Pancreas (tissue), 10 donors: Measurements from ENCODE around the gene S100A12. TPM values are rescaled to one million over a fixed set of nuclear protein-coding genes. Genes with fewer than 3 reads are reported as not detected.

Experiments used
- ATAC-seq, 4 donors: fragments of 200-7000 bp; cut with Tn5 transposase; one replicate each; pipeline versions ENCODE4 v1.8.0 to v1.9.1; 2020; ENCODE audit warnings: mild to moderate bottlenecking in 4 of 4, moderate library complexity in 4 of 4
- DNase-seq, 6 donors: peaks; one replicate each; pipeline ENCODE4 v3.0.0-alpha.2; 2020
- FAIRE-seq: peaks from 2 replicates; lab custom pipeline; 2012; peaks lifted over from hg19 to GRCh38; lab: Jason Lieb, UNC
- H3K27ac ChIP-seq, 4 donors: fragments of 200-600 bp; sonication (generic); 1 replicate in 3 of 4; 2 replicates in 1 of 4; pipeline versions ENCODE4 v1.5.0 to v1.8.0; 2020
- H3K27me3 ChIP-seq, 4 donors: fragments of 200-600 bp; one replicate each; pipeline ENCODE4 v1.8.0; 2021
- H3K36me3 ChIP-seq, 3 donors: fragments of 200-600 bp; sonication (generic) in 1 of 3; one replicate each; pipeline versions ENCODE4 v1.5.0 to v1.8.0; 2020 to 2021
- H3K4me1 ChIP-seq, 3 donors: fragments of 200-600 bp; one replicate each; pipeline ENCODE4 v1.8.0; 2021
- H3K4me3 ChIP-seq, 4 donors: fragments of 200-600 bp; sonication (generic) in 2 of 4; one replicate each; pipeline versions ENCODE4 v1.5.0 to v1.8.0; 2020 to 2021
- H3K9me3 ChIP-seq, 4 donors: fragments of 200-600 bp; one replicate each; pipeline ENCODE4 v1.8.0; 2021
- WGBS, 2 donors: extraction: QIAGEN DNeasy Blood & Tissue Kit; methylation state at CpG; one replicate each; pipeline ENCODE4 v1.1.7; 2013; 5-methylcytosine and 5-hydroxymethylcytosine counted together
- intact Hi-C, 3 donors: fragments of 100-400 bp; cut with DNase I; formaldehyde crosslinking; loops; one replicate each; pipeline versions ENCODE4 v1.11.1 to v1.14.2; 2022
- polyA plus RNA-seq, 2 donors: library from polyadenylated mRNA; stranded (reverse); fragments of 200-250 nt; gene quantifications; one replicate each; pipeline ENCODE4 v1.2.3, GENCODE V29; 2013
- total RNA-seq, 6 donors: library from RNA; stranded (reverse); fragmentation: NEBNext Ultra II Directional in 4 of 6; extraction: Animal tissue kit (Norgen Biotek cat#: 25700) in 4 of 6; gene quantifications; one replicate each; pipeline versions ENCODE4 v1.2.1 to v1.2.4, GENCODE V29; 2021 to 2023
- TF ChIP-seq, protein P1 (sequence below), 4 donors: fragments of 200-600 bp; sonication (generic) in 3 of 4; IDR thresholded peaks; one replicate each; pipeline versions ENCODE4 v1.5.0 to v1.8.0; 2021; ENCODE audit warnings: antibody characterized with exemption in 4 of 4
- donor health status: healthy with polysubstance abuse.
- donor health status: DM: no; HTN: no; CAD: no; lungs with moderate emphysema.
- donor health status: DM: no; HTN: no; CAD: no.
- donor health status: control.
- donor health status: control.
- donor health status: Bipolar disorder and iron deficiency.
- donor health status: DM: yes; HTN: yes; CAD: no.
- donor health status: DM: no; HTN: no; CAD: no.
- donor health status: DM: no; HTN: no; CAD: no.
- donor health status: DM: yes; HTN: yes; CAD: no.

S100A12 gene
- total and polyA plus RNA-seq, 8 donors = 0.44 to 5.2 (median 1.8) TPM; not detected in 1

- Histone ChIP-seq H3K27ac (peak overlapping the region in 2 of 4 donors; percentile 41 to 47), H3K9me3 (no peaks in the 10 kb centered on the region), H3K36me3 (no peaks in the 10 kb centered on the region), H3K4me3 (no peak overlapping the region), H3K27me3 (no peaks in the 10 kb centered on the region), H3K4me1 (no peaks in the 10 kb centered on the region)
- FAIRE-seq (no peak), ATAC-seq (peak in 1 of 4 donors; percentile 42), DNase-seq (no peak)
- TF ChIP-seq, protein P1, sequence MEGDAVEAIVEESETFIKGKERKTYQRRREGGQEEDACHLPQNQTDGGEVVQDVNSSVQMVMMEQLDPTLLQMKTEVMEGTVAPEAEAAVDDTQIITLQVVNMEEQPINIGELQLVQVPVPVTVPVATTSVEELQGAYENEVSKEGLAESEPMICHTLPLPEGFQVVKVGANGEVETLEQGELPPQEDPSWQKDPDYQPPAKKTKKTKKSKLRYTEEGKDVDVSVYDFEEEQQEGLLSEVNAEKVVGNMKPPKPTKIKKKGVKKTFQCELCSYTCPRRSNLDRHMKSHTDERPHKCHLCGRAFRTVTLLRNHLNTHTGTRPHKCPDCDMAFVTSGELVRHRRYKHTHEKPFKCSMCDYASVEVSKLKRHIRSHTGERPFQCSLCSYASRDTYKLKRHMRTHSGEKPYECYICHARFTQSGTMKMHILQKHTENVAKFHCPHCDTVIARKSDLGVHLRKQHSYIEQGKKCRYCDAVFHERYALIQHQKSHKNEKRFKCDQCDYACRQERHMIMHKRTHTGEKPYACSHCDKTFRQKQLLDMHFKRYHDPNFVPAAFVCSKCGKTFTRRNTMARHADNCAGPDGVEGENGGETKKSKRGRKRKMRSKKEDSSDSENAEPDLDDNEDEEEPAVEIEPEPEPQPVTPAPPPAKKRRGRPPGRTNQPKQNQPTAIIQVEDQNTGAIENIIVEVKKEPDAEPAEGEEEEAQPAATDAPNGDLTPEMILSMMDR (IDR thresholded peaks at IDR 0.05) = no peak
- intact Hi-C loops = no loop called here
- WGBS, 2 donors = 28 to 29% methylated on average over 5 of the region's 5 CpGs
These were observed 32.3 kb downstream of the S100A12 start for GRCh38 chr1:153343040-153343681.

DNA sequence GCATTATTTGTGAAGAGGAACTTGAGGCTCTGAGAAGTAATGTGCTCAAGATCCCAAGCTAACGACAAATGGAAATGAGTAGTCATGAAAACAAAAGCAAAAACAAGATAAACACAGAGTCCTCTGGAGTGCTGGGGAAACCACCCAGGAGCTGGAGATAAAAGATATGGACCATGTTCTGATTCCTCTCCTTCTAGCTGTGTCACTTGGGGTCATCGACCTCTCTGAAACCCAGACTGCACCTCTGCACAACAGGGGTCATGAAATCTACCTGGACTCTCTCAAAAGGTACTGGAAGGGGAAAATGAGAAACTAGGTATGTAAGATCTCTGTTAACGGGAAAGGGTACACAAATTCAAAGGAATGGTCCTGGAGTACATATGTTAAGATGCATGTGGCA lies 33.2 kb downstream of the S100A12 start:
- 61 to 70% methylated on average over 3 of the region's 3 CpGs for WGBS, 2 donors
- H3K9me3 ChIP-seq = no peaks in the 10 kb centered on the region
- intact Hi-C loops = no loop called here
- no peaks in the 10 kb centered on the region for H3K36me3 ChIP-seq
- no peak for FAIRE-seq
- H3K27me3 ChIP-seq = no peaks in the 10 kb centered on the region
- no peak overlapping the region for H3K4me3 ChIP-seq
- DNase-seq = no peak
- ATAC-seq = no peak
- TF ChIP-seq, protein P1 (IDR thresholded peaks at IDR 0.05) = no peak
- no peak overlapping the region for H3K27ac ChIP-seq
- H3K4me1 ChIP-seq = no peaks in the 10 kb centered on the region

GRCh38 chr1:153341431-153341934 lies 33.9 kb downstream of the S100A12 start:
- 82 to 87% methylated on average over 4 of the region's 4 CpGs for WGBS, 2 donors
- no peak for DNase-seq
- Histone ChIP-seq H3K4me1 (no peaks in the 10 kb centered on the region), H3K9me3 (no peaks in the 10 kb centered on the region), H3K36me3 (no peaks in the 10 kb centered on the region), H3K27ac (no peak overlapping the region), H3K4me3 (no peak overlapping the region), H3K27me3 (no peaks in the 10 kb centered on the region)
- ATAC-seq = no peak
- TF ChIP-seq, protein P1 (IDR thresholded peaks at IDR 0.05) = no peak
- intact Hi-C loops = no loop called here
- no peak for FAIRE-seq

DNA sequence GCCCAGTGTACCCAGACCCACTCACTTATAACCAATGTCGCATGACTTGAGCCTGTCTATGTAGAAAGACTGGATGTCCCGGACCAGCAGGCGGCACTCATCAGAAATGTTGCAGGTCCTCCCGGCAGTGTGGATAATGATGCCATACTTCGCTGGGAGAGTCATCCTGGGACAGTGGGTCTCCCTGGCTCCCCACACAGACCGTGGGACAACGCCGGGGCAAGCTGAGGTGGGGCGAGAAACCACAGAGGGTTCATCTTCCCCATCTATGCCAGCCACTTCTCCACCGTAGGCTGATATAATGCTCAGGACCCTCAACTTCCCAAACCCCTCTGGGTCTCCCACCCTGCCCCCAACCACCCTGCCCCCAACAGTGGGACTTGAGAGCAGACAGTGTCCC lies 35.1 kb downstream of the S100A12 start:
- H3K9me3 ChIP-seq = no peaks in the 10 kb centered on the region
- 79 to 88% methylated on average over 10 of the region's 10 CpGs for WGBS, 2 donors
- FAIRE-seq (no peak), ATAC-seq (no peak), DNase-seq (no peak)
- H3K4me3 ChIP-seq = no peak overlapping the region
- no peaks in the 10 kb centered on the region for H3K27me3 ChIP-seq
- no peaks in the 10 kb centered on the region for H3K36me3 ChIP-seq
- intact Hi-C loops = no loop called here
- no peaks in the 10 kb centered on the region for H3K4me1 ChIP-seq
- H3K27ac ChIP-seq = no peak overlapping the region
- TF ChIP-seq, protein P1 (IDR thresholded peaks at IDR 0.05) = no peak

DNA sequence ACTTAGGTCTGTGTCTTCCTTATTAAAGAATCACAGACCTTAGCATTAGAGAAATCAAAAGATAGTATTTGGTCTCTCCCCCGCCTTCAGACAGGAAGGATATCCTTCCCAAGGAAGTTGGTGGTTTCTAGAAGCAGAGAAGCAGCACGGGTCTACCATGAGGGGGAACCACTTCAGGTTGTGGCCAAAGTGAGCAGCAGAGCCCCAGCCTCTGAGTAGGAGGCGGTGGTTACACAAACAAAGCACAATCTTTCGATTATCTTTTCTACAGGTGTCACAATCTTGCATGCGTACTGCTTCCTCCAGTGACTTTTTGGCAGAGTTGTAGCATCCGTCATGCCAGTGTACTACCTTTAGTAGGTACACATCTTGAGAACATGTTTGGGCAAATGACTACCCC lies 35.6 kb downstream of the S100A12 start:
- ATAC-seq (no peak), FAIRE-seq (no peak), DNase-seq (no peak)
- 52 to 53% methylated on average over 6 of the region's 6 CpGs for WGBS, 2 donors
- no peaks in the 10 kb centered on the region for H3K4me1 ChIP-seq
- no peak overlapping the region for H3K27ac ChIP-seq
- no peak overlapping the region for H3K4me3 ChIP-seq
- TF ChIP-seq, protein P1 (IDR thresholded peaks at IDR 0.05) = no peak
- intact Hi-C loops = no loop called here
- H3K27me3 ChIP-seq = no peaks in the 10 kb centered on the region
- no peaks in the 10 kb centered on the region for H3K36me3 ChIP-seq
- no peaks in the 10 kb centered on the region for H3K9me3 ChIP-seq
